Tibial nerve (tissue), 4 donors: ENCODE data around the gene KNTC1. TPM values are rescaled to one million over a fixed set of nuclear protein-coding genes. Genes with fewer than 3 reads are reported as not detected.
"Not testable (repeated sequence)": the region's sequence is repeated elsewhere in the genome, so short reads cannot be mapped to it uniquely, and the experiment has no call there.

Experiments used
- DNase-seq, 2 donors: peaks; one replicate each; pipeline ENCODE4 v3.0.0-alpha.2; 2019; ENCODE audit warnings: low spot score in 2 of 2
- H3K27ac ChIP-seq, 4 donors: fragments of 200-600 bp; sonication (generic) in 3 of 4; one replicate each; pipeline ENCODE4 v1.5.1; 2017 to 2019; ENCODE audit warnings: mild to moderate bottlenecking in 1 of 4
- H3K27me3 ChIP-seq, 2 donors: fragments of 200-600 bp; sonication (generic) in 1 of 2; one replicate each; pipeline versions ENCODE4 v1.5.1 to v1.6.0; 2017 to 2019
- H3K36me3 ChIP-seq, 3 donors: fragments of 200-600 bp; sonication (generic); one replicate each; pipeline ENCODE4 v1.5.1; 2018 to 2019
- H3K4me1 ChIP-seq, 4 donors: fragments of 200-600 bp; sonication (generic) in 3 of 4; one replicate each; pipeline ENCODE4 v1.5.1; 2017 to 2019
- H3K4me3 ChIP-seq, 4 donors: fragments of 200-600 bp; sonication (generic) in 3 of 4; one replicate each; pipeline ENCODE4 v1.5.1; 2017 to 2019; ENCODE audit warnings: mild to moderate bottlenecking in 1 of 4, moderate library complexity in 1 of 4
- H3K9me3 ChIP-seq, 4 donors: fragments of 200-600 bp; sonication (generic) in 3 of 4; one replicate each; pipeline ENCODE4 v1.5.1; 2017 to 2019
- EP300 ChIP-seq, 2 donors: sonication (generic); formaldehyde crosslinking; IDR thresholded peaks; one replicate each; pipeline ENCODE4 v1.6.1; 2017; ENCODE audit warnings: antibody characterized with exemption in 2 of 2, mild to moderate bottlenecking in 1 of 2
- POLR2A ChIP-seq, 2 donors: fragments of 450-650 bp; IDR thresholded peaks; one replicate each; pipeline ENCODE4 v1.6.1; 2017; ENCODE audit warnings: antibody characterized with exemption in 2 of 2, mild to moderate bottlenecking in 2 of 2, moderate library complexity in 2 of 2
- WGBS, 2 donors: methylation state at CpG; one replicate each; pipeline ENCODE4 v1.1.5; 2018; 5-methylcytosine and 5-hydroxymethylcytosine counted together
- total RNA-seq, 4 donors: library from RNA; depleted of rRNA; stranded (reverse); fragments of >200 nt; gene quantifications; one replicate each; pipeline ENCODE4 v1.1.0, GENCODE V29; 2016
- TF ChIP-seq, protein P1 (sequence below), 5 experiments: fragments of 200-600 bp in 3 of 5; fragments of 450-650 bp in 2 of 5; sonication (generic) in 3 of 5; IDR thresholded peaks; one replicate each; pipeline ENCODE4 v1.5.1; 2016 to 2019; ENCODE audit warnings: antibody characterized with exemption in 5 of 5, mild to moderate bottlenecking in 3 of 5, moderate library complexity in 2 of 5

The KNTC1 gene
- total RNA-seq, 4 donors from 2014 or later, result 14.2 to 27.8 (median 19.7) TPM

- 96% methylated on average over 5 of the region's 5 CpGs for WGBS, 2 donors
- Histone ChIP-seq H3K27me3 (no peaks in the 10 kb centered on the region), H3K4me3 (no peak overlapping the region), H3K9me3 (no peaks in the 10 kb centered on the region), H3K4me1 (no peaks in the 10 kb centered on the region), H3K36me3 (peaks cover 0 to 63% (median 0%) of the 10 kb centered on the region in 3 donors), H3K27ac (no peak overlapping the region)
- DNase-seq, result no peak
- TF ChIP-seq POLR2A (IDR thresholded peaks at IDR 0.05), result no peak
- TF ChIP-seq, protein P1, sequence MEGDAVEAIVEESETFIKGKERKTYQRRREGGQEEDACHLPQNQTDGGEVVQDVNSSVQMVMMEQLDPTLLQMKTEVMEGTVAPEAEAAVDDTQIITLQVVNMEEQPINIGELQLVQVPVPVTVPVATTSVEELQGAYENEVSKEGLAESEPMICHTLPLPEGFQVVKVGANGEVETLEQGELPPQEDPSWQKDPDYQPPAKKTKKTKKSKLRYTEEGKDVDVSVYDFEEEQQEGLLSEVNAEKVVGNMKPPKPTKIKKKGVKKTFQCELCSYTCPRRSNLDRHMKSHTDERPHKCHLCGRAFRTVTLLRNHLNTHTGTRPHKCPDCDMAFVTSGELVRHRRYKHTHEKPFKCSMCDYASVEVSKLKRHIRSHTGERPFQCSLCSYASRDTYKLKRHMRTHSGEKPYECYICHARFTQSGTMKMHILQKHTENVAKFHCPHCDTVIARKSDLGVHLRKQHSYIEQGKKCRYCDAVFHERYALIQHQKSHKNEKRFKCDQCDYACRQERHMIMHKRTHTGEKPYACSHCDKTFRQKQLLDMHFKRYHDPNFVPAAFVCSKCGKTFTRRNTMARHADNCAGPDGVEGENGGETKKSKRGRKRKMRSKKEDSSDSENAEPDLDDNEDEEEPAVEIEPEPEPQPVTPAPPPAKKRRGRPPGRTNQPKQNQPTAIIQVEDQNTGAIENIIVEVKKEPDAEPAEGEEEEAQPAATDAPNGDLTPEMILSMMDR (IDR thresholded peaks at IDR 0.05), result no peak
- no peak for TF ChIP-seq EP300 (IDR thresholded peaks at IDR 0.05)
These were observed 42.2 kb downstream of the KNTC1 start for GRCh38 chr12:122569288-122569687.

- WGBS, 2 donors, result 89 to 92% methylated on average over 3 of the region's 3 CpGs
- not testable (repeated sequence) for H3K27ac ChIP-seq, DNase-seq, H3K4me3 ChIP-seq, H3K4me1 ChIP-seq, H3K27me3 ChIP-seq, H3K9me3 ChIP-seq
- H3K36me3 ChIP-seq, result peaks cover 0 to 68% (median 0%) of the 10 kb centered on the region in 3 donors
These were observed 43.0 kb downstream of the KNTC1 start for GRCh38 chr12:122570006-122570405.

DNA sequence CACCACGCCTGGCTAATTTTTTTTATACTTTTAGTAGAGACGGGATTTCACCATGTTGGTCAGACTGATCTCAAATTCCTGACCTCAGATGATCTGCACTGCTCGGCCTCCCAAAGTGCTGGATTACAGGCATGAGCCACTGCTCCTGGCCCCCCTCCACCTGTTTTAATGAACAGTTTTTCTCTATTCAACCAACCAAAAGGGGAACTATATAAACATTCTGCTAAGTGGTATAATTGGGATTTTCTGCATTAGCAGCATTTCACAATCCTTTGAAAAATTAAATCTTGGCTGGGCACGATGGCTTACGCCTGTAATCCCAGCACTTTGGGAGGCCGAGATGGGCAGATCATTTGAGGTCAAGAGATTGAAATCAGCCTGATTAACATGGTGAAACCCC lies 44.8 kb downstream of the KNTC1 start:
- Histone ChIP-seq H3K4me3 (no peak overlapping the region), H3K27me3 (no peaks in the 10 kb centered on the region), H3K4me1 (no peaks in the 10 kb centered on the region), H3K36me3 (peaks cover 0 to 79% (median 4%) of the 10 kb centered on the region in 3 donors), H3K27ac (no peak overlapping the region), H3K9me3 (no peaks in the 10 kb centered on the region)
- WGBS, 2 donors, result 94% methylated on average over 6 of the region's 6 CpGs
- TF ChIP-seq POLR2A (IDR thresholded peaks at IDR 0.05) (no peak), EP300 (IDR thresholded peaks at IDR 0.05) (no peak)
- TF ChIP-seq, protein P1 (IDR thresholded peaks at IDR 0.05), result no peak
- DNase-seq, result no peak

GRCh38 chr12:122583294-122583693 lies 56.2 kb downstream of the KNTC1 start:
- not testable (repeated sequence) for H3K4me3 ChIP-seq, H3K27me3 ChIP-seq, DNase-seq, H3K27ac ChIP-seq, H3K4me1 ChIP-seq, H3K9me3 ChIP-seq
- 92% methylated on average over 2 of the region's 2 CpGs for WGBS, 2 donors
- peaks cover 0 to 85% (median 0%) of the 10 kb centered on the region in 3 donors for H3K36me3 ChIP-seq

DNA sequence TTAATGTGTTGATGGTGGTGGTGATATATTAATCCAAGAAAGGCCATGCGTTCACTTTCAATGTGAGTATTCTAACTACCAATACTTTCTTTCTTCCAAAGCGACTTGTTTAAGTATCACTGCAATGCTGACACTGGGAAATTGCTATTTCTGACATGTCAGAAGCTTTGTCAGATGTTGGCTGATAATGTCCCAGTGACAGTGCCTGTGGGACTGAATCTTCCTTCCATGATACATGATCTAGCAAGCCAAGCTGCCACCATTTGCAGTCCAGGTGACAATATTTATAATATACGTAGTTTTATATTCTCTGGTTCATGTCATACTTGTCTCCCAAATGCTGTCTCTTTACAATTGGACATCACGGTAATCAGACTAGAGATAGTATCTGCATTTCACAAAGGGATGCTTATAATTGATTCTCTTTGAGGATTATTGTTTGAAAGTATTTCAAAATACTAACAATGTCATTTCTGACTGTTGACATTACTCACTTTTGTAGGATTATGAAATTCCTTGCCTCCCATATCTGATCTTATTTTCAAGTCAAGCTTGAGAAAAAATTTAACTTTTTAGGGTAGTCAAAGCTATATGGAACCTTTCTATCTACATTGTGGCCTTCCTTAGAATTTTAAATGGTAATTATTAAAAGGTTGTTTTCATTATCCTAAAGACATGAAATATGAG lies 57.3 kb downstream of the KNTC1 start:
- H3K36me3 ChIP-seq, result peaks cover 0 to 84% (median 0%) of the 10 kb centered on the region in 3 donors
- 93 to 96% methylated on average over 4 of the region's 4 CpGs for WGBS, 2 donors
- no peaks in the 10 kb centered on the region for H3K4me1 ChIP-seq
- no peak for DNase-seq
- H3K4me3 ChIP-seq, result no peak overlapping the region
- no peaks in the 10 kb centered on the region for H3K27me3 ChIP-seq
- no peak overlapping the region for H3K27ac ChIP-seq
- TF ChIP-seq POLR2A (IDR thresholded peaks at IDR 0.05), result no peak
- TF ChIP-seq, protein P1 (IDR thresholded peaks at IDR 0.05), result no peak
- TF ChIP-seq EP300 (IDR thresholded peaks at IDR 0.05), result no peak
- no peaks in the 10 kb centered on the region for H3K9me3 ChIP-seq

- Histone ChIP-seq H3K4me3 (no peak overlapping the region), H3K4me1 (no peaks in the 10 kb centered on the region), H3K36me3 (peaks cover 0 to 63% (median 0%) of the 10 kb centered on the region in 3 donors), H3K27ac (no peak overlapping the region), H3K27me3 (no peaks in the 10 kb centered on the region), H3K9me3 (no peaks in the 10 kb centered on the region)
- no peak for DNase-seq
- no peak for TF ChIP-seq EP300 (IDR thresholded peaks at IDR 0.05)
- TF ChIP-seq, protein P1 (IDR thresholded peaks at IDR 0.05), result no peak
- no peak for TF ChIP-seq POLR2A (IDR thresholded peaks at IDR 0.05)
- 94% methylated on average over 7 of the region's 7 CpGs for WGBS, 2 donors
These were observed 63.9 kb downstream of the KNTC1 start for GRCh38 chr12:122590990-122591389.

DNA sequence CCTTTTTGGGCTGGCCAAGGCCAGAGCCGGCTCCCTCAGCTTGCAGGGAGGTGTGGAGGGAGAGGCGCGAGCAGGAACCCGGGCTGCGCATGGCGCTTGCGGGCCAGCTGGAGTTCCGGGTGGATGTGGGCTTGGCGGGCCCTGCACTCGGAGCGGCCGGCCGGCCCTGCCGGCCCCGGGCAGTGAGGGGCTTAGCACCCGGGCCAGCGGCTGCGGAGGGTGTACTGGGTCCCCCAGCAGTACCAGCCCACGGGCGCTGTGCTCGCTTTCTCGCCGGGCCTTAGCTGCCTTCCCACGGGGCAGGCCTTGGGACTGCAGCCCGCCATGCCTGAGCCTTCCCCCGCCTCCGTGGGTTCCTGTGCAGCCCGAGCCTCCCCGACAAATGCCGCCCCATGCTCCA lies 64.9 kb downstream of the KNTC1 start:
- not testable (repeated sequence) for H3K9me3 ChIP-seq, H3K4me1 ChIP-seq, H3K27me3 ChIP-seq, DNase-seq, H3K4me3 ChIP-seq, H3K27ac ChIP-seq
- H3K36me3 ChIP-seq, result peaks cover 0 to 53% (median 0%) of the 10 kb centered on the region in 3 donors
- WGBS, 2 donors, result 97 to 99% methylated on average over 20 to 29 of the region's 30 CpGs

- H3K4me1 ChIP-seq, H3K27me3 ChIP-seq, H3K27ac ChIP-seq, DNase-seq, H3K4me3 ChIP-seq, H3K9me3 ChIP-seq: not testable (repeated sequence)
- 72 to 81% methylated on average over 8 of the region's 8 CpGs for WGBS, 2 donors
- H3K36me3 ChIP-seq, result peaks cover 0 to 51% (median 0%) of the 10 kb centered on the region in 3 donors
These were observed 65.5 kb downstream of the KNTC1 start for GRCh38 chr12:122592543-122592942.
